HG03460 (cell line): ENCODE data around the gene DOLPP1.
"Not testable (repeated sequence)": the region's sequence is repeated elsewhere in the genome, so short reads cannot be mapped to it uniquely, and the experiment has no call there.

Experiments used
- ATAC-seq: cut with Tn5 transposase; IDR thresholded peaks from one replicate; pipeline ENCODE4 v1.9.1; 2021; ENCODE audit not compliant: unreplicated experiment

Gene DOLPP1

DNA sequence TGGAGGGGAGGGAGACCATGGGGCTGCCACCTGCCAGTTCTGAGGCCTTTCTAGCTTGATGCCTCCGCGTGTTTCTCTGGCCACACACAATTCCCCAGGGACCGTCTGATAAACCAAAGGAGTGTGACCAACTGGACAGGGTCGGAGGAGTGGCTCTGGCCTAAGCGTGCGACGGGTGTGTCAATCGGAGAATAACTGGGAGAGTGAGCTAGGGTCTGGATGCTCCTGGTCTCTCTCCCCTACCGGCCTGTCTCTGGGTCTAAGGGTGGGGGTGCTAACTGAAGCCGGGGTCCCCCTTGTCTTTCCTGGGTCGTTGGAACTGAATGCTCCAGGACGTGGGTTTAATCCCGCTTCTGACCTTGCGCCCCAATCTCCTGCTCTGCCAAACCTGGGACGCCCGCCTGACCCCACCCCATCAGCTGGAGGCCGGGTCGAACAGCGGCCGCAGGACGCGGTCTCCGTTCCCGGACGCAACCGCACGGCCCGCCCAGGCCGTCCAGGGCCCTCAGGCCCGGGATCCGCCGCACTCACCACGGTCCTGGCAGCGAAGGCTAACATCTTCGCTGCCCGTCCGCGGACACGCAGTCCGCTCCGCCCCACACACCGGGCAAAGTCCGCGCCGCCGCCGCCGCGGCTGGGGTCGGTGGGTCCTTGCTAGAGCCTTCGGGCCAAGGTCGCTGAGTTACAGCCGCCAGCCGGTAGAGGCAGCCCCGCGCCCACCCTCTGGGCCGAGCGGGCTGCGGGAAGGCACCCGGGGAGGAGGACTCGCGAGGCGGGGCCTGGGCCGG, 29.2 kb downstream of the DOLPP1 start:
- peak; percentile 17 for ATAC-seq

DNA sequence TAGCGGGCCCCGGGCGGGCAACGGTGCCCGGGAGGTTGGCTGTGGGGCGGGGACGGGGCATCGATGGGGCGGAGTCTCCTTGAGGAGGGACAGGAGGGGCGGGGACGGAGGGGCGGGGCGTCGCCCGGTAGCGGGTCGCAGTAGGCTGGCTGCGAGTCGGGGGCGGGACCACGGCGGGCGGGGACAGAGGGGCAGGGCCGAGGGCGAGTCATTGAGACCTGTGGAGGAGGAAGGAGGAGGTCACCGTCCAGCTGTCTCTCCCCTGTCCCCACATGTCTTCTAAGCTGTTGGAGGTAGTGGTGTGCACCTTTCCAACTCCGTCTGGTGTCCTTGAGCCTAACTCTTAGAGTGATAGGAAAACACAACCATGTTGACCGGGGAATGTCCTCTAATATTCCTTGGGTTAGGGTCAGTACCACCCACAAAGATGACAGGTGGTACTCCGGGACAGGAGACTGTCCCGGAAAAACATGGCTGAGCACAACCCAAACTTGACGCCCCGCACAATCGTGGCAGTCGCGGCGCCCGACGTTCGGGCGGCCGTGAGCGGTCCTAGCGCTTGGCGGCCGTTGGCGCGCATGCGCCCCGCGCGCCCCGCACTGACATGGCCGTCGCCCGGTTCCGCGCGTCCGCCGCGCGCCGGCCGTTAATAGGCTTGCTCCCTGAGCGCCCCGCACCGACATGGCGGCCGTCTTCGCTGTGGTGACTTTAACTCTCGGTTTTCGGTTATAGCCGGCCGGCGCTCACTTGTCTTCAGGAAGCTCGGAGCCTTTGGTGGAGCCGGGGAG, 30.0 kb downstream of the DOLPP1 start, which contains the start of the genes CRAT and PTPA:
Gene CRAT, minus strand, starts transcription at position 54 of the 788 bp plus-strand sequence. CDS start 284 bp downstream, outside the sequence.
Gene PTPA, plus strand, starts transcription at position 676 of the 788 bp plus-strand sequence. CDS start 186 bp downstream, outside the sequence.
- ATAC-seq: peak; percentile 76

DNA sequence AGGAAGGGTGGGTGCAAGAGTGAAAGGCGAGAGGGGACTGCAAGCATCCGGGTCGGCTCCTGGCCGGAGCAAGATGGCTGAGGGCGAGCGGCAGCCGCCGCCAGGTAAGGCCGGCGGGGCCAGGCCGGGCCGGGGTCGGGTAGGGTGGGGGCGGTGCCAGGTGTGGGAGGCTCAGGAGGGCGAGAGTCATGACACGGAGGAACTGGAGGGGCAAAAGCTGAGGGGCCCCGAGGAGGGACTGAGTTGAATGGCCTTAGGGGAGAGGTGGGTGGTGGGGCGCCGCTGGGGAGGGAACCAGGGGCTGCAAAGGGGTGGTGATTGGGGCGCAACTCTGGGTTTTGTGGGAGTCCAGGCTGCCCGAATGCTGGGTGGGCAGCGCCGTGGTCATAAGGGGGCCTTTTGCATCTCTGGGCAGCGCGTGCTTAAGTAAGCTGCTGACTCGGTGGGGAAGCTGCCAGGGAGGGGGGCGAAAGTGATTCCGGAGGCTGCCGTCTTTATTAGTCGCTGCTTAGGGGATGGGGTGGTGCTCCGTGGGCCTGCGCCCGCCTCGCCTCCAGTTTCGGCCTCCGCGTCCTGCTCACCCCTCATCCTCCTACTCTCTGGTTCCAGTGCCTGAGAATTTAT, 30.7 kb downstream of the DOLPP1 start:
- ATAC-seq: no peak

DNA sequence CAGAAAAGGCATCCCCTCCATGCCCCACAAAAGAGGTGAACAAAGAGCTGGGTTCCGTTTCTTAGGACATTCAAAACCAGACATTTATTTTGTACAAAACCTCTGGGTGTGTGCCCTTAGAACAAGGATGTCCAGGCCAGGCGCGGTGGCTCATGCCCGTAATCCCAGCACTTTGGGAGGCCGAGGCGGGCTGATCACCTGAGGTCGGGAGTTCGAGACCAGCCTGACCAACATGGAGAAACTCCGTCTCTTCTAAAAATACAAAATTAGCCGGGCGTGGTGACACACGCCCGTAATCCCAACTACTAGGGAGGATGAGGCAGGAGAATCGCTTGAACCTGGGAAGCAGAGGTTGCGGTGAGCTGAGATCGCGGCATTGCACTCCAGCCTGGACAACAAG, 31.6 kb downstream of the DOLPP1 start:
- ATAC-seq: not testable (repeated sequence)

DNA sequence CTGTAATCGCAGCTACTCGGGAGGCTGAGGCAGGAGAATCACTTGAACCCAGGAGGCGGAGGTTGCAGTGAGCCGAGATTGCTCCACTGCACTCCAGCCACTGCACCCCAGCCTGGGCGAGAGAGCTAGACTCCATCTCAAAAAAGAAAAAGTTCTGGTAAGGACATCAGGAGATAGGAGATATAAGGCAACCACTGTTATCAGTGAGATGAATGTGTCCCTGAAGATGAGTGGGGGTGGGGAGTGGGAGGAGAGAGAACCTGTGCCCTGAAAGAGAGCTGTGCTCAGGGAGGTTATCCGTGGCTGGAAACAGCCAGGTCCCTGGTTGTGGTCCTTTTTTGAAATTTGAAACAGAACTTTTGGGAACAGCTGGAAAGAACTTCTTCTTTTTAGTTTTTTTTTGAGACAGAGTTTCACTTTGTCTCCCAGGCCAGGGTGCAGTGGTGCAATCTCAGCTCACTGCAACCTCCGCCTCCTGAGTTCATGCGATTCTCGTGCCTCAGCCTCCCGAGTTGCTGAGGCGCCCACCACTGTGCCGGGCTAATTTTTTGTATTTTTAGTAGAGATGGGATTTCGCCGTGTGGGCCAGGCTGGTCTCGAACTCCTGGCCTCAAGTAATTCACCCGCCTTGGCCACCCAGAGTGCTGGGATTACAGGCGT, 32.9 kb downstream of the DOLPP1 start:
- ATAC-seq: no peak

DNA sequence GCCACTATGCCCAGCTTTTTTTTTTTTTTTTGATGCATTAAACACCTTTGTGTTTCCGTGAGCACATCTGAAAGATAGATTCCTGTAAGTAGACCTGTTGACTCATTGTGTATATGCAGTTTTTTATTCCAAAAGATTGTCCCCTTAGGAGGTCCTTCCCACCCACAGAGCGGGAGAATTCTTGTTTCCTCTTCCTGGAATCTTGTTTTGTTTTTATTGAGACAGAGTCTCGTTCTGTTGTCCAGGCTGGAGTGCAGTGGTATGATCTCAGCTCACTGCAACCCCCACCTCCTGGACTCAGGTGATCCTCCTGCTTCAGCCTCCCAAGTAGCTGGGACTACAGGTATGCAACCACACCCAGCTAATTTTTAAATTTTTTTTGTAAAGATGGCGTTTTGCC, 37.9 kb downstream of the DOLPP1 start:
- ATAC-seq: no peak

DNA sequence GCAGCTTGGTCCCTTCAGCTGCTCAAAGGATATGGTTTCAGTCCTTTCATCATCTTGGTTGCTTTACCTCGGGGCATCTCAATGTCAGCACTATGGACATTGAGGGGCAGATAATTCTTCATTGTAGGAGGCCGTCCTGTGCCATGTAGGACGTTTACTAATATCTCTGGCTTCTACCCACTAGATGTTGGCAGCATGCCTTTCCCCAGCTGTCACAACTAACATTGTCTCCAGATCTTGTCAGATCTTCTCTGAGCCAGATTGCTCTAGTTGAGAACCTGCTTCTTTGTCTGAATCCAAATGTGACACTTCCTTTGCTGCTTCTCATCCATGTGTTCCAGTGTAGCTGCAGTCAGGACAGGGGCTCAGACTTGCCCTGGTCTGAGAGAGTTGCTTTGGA, 40.6 kb downstream of the DOLPP1 start:
- no peak for ATAC-seq

DNA sequence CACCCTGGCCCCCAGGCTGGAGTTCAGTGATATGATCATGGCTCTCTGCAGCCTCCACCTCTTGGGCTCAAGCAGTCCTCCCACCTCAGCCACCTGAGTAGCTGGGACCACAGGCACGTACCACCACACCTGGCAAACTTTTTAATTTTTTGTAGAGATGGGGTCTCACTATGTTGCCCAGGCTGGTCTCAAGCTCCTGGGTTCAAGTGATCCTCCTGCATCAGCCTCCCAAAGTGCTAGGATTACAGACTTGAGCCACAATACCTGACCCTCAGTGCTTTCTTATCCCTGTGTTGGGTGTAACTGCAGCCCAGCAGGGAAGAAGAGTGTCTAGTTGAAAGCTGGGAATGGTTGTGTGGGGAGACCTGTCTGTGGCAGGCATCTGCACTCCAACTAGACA, 41.2 kb downstream of the DOLPP1 start:
- no peak for ATAC-seq

DNA sequence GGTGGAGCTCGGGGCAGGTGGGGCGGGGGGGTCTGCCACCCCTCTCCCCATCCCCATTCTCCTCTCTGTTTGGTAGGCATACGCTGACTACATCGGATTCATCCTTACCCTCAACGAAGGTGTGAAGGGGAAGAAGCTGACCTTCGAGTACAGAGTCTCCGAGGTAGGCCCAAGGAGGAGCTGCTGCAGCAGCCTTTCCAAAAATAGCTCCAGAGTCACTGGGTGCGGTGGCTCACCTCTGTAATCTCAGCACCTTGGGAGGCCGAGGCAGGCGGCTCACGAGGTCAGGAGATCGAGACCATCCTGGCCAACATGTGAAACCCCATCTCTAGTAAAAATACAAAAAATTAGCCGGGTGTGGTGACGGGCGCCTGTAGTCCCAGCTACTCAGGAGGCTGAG, 42.1 kb downstream of the DOLPP1 start:
- ATAC-seq: not testable (repeated sequence)

DNA sequence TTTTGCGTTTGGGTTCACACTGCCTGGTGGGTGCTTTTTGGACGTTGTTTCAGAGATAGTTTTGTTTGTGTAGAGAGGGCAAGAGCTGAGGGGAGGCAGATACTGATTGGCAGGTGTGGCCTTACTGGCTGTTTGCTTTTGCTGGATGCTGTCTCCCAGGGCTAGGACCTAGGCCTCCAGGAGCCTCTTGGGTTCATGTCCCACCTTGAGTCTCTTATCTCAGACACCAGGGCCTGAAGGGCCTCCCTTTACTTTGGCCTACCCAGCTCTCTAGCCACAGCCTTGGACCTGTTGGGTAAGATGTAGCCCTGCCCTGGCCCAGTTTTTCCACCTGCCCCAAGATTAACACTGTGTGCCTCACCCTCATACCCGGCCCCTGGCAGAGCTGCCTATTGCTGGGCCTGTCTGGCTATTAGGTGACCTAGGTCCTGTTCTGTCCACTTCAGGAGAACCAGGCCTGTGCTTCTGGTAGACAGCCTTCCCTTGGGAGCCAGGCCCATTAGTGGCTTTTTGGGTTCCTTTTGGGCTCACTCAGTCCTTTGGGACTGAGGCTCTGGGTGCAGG, 43.7 kb downstream of the DOLPP1 start:
- no peak for ATAC-seq

DNA sequence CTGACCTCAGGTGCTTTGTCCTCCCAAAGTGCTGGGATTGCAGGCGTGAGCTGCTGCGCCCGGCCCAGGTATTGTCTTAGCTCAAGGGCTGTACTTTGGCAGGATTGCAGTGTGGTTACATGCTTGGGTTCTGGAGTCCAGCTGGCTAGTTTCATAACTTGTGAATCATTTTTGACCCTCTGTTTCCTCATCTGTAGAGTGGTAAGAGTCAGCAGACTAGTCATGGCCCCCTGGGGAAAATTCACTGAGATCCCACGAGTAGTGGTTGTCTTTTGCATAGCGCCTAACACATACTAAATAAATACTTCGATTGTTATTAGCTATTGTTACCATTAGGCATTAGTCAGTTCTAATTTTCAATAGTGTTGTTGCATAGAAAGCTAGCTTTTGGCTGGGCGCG, 44.6 kb downstream of the DOLPP1 start:
- no peak for ATAC-seq

DNA sequence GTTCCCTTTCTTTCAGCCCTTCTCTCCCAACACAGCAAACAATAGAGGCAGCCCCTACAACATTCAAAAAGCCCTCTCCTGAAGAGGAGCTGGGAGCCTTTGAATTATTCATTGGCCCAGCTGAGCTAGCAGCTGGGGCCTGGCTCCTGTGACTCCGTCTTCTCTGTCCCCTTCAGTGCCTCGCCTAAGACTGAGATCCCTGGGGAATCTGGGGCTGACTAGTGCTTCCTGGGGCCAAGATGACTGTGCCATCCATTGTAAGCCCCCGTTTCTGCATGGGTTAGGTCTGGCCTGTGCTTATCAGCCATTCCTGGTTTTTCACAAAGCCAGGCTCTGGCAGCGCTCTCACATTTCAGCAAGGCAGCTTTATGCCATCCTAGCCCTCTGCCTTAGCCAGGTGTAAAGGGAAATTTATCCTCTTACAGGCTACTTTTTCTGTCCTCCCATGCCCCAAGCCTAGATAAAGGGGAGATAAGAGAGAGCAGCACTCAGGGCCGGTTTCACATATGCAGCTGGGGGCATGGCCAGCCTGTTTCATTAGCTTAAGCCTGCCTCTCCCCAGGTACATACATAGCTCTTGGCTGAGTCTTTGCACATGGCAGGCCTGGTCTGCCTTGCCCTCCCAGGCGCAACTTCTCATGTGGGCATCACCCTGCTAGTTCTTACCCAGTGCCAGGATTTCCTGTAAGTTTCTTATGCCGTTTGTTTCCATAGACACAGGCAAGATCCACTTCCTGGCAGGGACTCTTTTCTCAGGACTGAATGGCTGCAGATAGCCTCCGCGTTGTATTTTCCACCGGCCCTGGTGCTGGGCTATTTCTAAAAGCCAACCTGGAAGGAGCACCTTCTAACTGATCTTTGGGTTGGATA, 46.1 kb downstream of the DOLPP1 start:
- ATAC-seq: no peak

DNA sequence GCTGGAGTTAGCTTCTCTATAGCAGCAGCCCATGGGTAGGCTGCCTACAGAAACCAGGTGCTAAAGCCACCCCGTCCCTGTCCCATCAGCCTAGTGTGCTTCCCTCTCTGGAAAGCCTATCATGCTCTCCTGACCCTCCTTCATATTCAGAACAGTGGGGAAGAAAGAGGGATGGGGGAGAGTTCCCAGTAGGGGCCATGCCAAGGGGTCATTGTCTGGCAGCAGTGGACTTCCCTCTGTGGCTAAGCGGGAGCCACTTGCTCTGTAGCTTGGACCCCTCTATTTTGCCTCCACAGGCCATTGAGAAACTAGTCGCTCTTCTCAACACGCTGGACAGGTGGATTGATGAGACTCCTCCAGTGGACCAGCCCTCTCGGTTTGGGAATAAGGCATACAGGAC, 47.8 kb downstream of the DOLPP1 start:
- ATAC-seq: no peak

DNA sequence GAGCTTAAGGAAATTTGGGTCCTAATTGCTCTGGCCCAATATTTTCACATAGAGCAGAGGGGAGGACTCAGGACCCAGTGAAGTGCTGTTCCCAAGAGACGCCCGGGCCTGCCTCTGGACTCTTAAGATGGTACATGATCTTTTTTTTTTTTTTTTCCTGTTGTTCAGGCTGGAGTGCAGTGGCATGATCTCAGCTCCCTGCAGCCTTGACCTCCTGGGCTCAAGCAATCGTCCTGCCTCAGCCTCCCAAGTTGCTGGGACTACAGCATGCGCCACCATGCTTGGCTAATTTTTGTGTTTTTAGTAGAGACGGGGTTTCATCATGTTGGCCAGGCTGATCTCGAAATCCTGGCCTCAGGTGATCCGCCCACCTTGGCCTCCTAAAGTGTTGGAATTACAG, 49.4 kb downstream of the DOLPP1 start:
- not testable (repeated sequence) for ATAC-seq

DNA sequence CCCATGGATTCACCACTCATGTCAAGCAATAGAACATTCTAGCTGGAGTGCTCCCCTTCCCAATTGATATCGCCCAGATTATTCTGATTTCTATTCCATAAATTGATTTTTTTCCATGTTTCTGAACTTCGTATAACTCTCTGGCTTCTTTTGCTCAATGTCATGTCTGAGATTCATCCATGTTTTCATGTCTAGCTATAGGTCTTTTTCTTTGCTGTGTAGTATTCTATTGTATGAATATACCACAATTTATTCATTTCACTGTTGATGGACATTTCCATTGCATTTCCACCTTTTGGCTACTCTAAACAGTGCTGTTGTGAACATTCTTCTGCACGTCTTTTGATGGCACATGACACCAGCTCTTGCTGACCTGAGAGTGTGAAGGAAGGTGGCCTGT, 49.9 kb downstream of the DOLPP1 start:
- ATAC-seq: no peak

DNA sequence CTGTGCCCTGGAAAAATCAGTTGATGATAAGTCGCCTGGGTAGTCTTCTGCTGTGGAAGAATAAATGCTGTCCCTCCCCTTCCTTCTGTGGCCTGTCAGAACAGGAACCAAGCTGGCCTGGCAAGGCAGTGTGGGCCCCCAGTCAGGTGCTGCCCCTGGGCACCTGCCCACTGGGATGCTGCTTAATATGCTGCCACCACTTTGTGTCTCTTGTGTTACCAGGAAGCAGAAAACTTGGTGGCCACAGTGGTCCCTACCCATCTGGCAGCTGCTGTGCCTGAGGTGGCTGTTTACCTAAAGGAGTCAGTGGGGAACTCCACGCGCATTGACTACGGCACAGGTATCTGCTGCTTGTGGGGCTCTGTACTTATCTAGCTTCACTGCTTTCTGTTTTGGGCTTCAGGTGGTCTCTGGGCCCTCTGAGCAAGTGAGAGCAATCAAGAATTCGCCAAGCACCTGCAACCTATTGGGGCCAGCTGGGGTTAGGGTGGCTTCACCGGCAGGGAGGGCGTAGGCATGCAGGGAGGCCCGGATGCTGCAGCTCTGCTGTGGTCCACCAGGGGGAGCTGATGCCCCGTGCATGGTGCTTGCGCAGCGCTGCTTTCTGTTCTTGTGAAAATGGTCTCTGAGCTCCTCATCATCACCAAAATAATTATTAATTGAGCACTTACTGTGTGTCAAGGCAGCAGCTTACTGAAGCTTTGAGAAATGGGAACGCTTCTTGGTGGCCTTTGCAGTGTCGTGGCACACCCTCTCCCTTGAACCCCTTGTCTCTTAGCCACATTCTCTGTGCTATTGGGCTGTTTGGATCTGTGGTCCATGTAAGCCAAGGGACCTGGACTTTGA, 50.6 kb downstream of the DOLPP1 start:
- no peak for ATAC-seq

DNA sequence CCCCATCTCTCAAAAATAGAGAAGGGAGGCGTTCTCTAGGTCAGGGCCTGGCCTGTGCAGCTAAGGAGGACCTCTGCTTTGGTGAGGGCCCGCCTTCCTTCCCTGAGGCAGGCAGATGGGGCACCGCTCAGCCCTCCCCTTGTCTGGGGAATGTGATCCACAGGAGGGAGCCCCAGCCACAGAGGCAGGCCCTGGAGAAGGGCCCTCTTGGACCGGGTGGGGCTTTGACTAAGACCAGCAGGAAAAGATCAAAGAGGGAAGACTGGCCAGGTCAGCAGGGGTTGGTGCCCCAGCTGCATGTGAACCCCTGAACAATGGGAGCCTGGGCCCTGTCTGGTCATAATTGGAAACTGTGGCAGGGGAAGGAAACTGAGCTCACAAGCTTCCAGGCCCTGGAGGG, 52.2 kb downstream of the DOLPP1 start:
- ATAC-seq: no peak

DNA sequence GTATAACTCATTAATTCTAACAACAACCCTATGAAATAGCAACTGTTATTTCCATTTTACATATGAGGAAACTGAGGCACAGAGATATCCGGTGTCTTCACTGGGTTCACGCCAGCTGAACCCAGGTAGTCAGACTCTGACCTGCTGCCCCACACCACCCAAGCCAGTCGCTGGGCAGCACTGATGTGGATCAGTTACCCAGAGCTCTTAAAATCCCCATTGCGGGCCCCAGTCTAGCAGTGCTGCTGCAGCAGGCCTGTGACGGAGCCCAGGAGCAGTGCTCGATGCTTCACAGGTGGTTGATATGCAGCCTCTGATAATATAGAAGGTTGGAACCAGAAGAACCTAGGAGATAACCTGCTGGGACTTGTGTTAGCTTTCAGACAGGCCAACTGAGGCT, 54.6 kb downstream of the DOLPP1 start:
- ATAC-seq: no peak

DNA sequence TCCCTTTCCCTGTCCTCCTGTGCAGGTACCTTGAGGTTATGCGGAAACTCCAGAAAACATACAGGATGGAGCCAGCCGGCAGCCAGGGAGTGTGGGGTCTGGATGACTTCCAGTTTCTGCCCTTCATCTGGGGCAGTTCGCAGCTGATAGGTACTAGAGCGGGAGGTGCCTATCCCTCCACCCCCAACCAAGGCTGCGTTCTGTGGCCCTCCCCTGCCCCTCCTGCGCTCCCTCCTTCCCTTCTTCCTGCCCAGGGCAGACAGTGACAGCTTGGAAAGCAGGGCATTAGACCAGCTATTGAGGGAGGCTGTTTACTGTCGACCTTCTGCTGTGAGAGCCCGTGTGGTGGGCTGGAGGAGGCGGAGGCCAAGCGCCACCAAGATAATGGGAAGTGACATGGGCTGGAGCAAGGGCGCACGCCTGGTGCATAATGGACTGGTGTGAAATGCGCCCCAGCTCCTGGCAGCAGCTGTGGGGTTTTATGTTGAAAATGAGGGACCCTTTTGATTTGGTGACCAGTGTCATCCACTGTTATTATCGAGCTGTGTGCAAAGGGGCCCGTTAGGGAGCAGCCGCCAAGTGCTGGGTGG, 55.6 kb downstream of the DOLPP1 start:
- ATAC-seq: no peak
